Measurements from ENCODE around the gene LIPI.
"Not testable (repeated sequence)": the region's sequence is repeated elsewhere in the genome, so short reads cannot be mapped to it uniquely, and the experiment has no call there.

LIPI gene

DNA sequence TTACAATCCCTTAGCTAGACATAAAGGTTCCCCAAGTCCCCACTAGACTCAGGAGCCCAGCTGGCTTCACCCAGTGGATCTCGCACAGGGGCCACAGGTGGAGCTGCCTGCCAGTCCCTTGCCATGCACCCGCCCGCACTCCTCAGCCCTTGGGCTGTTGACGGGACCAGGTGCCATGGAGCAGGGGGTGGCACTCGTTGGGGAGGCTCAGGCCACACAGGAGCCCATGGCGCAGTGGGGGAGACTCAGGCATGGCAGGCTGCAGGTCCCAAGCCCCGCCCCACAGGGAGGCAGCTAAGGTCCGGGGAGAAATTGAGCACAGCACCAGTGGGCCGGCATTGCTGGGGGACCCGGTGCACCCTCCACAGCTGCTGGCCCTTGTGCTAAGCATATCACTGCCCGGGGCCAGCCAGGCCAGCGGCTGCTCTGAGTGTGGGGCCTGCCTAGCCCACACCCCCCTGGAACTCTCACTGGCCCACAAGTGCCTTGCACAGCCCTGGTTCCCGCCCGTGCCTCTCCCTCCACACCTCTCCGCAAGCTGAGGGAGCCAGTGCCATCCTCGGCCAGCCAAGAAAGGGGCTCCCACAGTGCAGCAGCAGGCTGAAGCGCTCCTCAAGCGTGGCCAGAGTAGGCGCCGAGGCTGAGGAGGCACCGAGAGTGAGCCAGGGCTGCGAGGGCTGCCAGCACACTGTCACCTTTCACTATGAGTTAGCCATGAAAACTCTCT is 117.8 kb downstream of the LIPI start:
- DNase-seq (ENCODE audit: low spot score) = no peak
- TF ChIP-seq, protein P1, sequence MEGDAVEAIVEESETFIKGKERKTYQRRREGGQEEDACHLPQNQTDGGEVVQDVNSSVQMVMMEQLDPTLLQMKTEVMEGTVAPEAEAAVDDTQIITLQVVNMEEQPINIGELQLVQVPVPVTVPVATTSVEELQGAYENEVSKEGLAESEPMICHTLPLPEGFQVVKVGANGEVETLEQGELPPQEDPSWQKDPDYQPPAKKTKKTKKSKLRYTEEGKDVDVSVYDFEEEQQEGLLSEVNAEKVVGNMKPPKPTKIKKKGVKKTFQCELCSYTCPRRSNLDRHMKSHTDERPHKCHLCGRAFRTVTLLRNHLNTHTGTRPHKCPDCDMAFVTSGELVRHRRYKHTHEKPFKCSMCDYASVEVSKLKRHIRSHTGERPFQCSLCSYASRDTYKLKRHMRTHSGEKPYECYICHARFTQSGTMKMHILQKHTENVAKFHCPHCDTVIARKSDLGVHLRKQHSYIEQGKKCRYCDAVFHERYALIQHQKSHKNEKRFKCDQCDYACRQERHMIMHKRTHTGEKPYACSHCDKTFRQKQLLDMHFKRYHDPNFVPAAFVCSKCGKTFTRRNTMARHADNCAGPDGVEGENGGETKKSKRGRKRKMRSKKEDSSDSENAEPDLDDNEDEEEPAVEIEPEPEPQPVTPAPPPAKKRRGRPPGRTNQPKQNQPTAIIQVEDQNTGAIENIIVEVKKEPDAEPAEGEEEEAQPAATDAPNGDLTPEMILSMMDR (IDR thresholded peaks at IDR 0.05; ENCODE audit: borderline replicate concordance, control extremely low read depth, extremely low read depth, insufficient read depth, missing control alignments) = no peak
- in situ Hi-C loops (cut with MboI; ENCODE audit: low sequenced_read_pairs, unreplicated experiment) = no loop called here

DNA sequence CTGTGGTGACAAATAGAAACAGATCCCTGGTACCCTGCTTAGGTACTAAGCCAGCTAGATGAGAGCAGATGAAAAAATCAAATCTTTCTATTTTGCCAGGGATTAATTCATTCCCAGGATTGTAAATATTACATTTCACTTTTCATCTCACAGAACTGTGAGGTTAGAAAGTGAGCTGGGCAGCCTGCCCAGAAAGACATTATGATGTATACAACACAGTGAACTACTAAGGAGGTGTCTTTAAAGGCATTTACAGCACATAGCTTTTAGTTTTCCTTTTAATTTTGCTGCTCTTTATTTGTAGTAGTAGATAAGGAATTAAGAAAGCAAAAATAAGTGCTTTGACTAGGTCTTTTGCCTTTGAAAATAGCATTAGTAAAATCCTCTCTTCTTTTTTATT is 120.6 kb downstream of the LIPI start:
- in situ Hi-C loops (cut with MboI; ENCODE audit: low sequenced_read_pairs, unreplicated experiment) = not testable (repeated sequence)

DNA sequence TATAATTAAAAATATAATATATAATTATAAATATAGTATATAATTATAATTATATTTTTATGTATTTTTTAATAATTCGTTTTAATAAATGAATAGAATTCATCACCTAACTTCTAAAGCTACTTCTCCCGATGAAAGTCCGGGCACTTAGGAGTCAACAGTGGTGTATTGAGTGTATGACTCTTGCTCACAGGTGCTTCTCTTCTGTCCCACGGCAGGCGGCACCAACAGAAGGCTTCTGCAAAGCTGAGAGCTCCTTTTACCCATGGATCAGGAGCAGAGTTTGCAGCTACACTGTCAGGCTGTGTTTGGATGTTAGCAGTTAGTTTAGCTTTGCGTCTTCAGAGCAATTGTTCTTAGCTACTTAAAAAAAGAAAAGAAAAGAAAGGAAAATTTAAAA is 122.4 kb downstream of the LIPI start:
- in situ Hi-C loops (cut with MboI; ENCODE audit: low sequenced_read_pairs, unreplicated experiment) = no loop called here
- no peak for DNase-seq (ENCODE audit: low spot score)
- TF ChIP-seq, protein P1 (IDR thresholded peaks at IDR 0.05; ENCODE audit: borderline replicate concordance, control extremely low read depth, extremely low read depth, insufficient read depth, missing control alignments) = no peak

More for the DNA sequence above, 120.6 kb downstream of the LIPI start:
- not testable (repeated sequence) for DNase-seq (ENCODE audit: low spot score)

DNA sequence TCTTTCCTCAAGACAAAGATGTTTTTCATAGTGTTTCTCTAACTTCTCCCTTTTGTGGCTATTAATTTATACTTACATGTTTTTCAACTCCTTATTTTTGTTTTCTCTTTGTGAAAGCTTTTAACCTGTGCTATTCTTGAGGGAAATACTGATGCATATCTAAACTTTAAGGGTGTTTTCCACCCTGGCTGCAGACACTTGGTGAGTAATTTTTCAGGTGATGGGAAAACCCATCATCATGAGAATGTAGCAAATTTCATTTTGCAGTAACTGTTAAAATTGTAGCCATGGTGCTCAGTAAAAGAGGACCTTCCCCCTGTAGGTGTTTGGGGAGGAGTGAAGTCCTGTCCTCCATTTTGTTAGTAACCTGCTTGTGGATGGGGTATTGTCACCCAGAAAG is 124.2 kb downstream of the LIPI start:
- TF ChIP-seq, protein P1 (IDR thresholded peaks at IDR 0.05; ENCODE audit: borderline replicate concordance, control extremely low read depth, extremely low read depth, insufficient read depth, missing control alignments) = no peak
- in situ Hi-C loops (cut with MboI; ENCODE audit: low sequenced_read_pairs, unreplicated experiment) = no loop called here
- DNase-seq (ENCODE audit: low spot score) = peak; percentile 40

DNA sequence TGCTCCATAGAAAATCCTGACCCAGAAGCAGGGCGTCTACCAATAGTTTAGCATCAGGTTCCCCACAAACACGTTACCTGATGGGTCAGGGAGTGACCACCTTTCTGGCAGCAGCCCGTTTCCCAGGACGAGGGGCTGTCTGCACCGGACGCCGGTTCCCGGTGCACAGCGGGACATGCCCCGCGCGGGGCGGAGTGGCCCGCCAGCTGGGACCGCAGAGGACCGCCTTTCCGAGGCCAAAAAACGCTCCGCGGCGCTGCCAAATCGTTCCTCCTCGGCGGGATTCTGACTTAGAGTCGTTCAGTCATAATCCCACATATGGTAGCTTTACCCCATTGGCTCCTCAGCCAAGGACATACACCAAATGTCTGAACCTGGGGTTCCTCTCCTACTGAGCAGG is 126.1 kb downstream of the LIPI start:
- peak; percentile 11 for DNase-seq (ENCODE audit: low spot score)
- in situ Hi-C loops (cut with MboI; ENCODE audit: low sequenced_read_pairs, unreplicated experiment) = no loop called here
- TF ChIP-seq, protein P1 (IDR thresholded peaks at IDR 0.05; ENCODE audit: borderline replicate concordance, control extremely low read depth, extremely low read depth, insufficient read depth, missing control alignments) = no peak

DNA sequence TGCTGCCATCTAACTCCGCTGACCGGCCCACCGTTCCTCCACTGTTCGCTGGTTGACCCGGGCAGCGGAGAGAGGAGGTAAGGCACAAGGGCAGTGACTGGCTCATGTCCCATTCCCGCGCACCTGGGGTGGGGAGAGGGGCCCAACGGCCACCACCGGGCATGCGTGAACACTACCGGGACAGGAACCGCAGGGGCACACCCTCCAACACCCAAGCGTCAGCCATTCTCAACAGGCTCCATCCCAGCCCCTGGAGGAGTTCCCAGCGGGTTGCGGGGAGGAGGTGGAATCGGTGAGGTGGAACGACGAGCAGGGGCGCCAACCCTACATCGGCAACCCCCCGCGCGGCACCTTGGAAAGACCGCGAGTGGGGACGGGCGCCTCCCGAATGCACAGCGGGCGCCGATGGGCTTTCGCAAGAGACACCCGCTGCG is 126.7 kb downstream of the LIPI start:
- in situ Hi-C loops (cut with MboI; ENCODE audit: low sequenced_read_pairs, unreplicated experiment) = no loop called here
- TF ChIP-seq, protein P1 (IDR thresholded peaks at IDR 0.05; ENCODE audit: borderline replicate concordance, control extremely low read depth, extremely low read depth, insufficient read depth, missing control alignments) = no peak
- no peak for DNase-seq (ENCODE audit: low spot score)

DNA sequence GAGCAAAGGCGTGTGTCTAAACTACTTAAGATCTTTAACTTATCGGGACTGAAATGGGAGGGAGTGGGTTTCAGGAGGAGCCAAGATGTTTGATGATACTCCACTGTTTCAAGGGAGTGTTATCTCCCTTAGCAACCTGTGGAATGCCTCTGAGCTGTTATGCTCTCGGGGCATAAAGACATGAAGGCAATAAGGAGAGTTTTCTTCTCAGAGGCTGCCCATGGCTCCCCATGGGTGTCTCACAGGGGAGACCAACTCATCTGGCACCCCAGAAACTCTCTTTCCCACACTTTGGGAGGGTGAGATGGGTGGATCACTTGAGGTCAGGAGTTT is 130.0 kb downstream of the LIPI start:
- no peak for DNase-seq (ENCODE audit: low spot score)
- TF ChIP-seq, protein P1 (IDR thresholded peaks at IDR 0.05; ENCODE audit: borderline replicate concordance, control extremely low read depth, extremely low read depth, insufficient read depth, missing control alignments) = no peak
- in situ Hi-C loops (cut with MboI; ENCODE audit: low sequenced_read_pairs, unreplicated experiment) = no loop called here
